HEK293 (cell line): ENCODE data around the gene SLC39A11.

Experiments
- CTCF ChIA-PET: fragments of 350-600 bp; formaldehyde crosslinking; extraction: SDS; loops from one replicate; lab custom pipeline; 2021; ENCODE audit warnings: antibody characterized with exemption; lab: Yijun Ruan, JAX
- POLR2A ChIA-PET: fragments of 300-600 bp; formaldehyde crosslinking; extraction: SDS; loops from one replicate; lab custom pipeline; 2020; ENCODE audit warnings: antibody characterized with exemption, inconsistent platforms; lab: Yijun Ruan, JAX
- H3K27ac ChIP-seq: fragments of 200-500 bp; sonication (Bioruptor generic); 2 replicates; pipeline ENCODE4 v1.5.1; 2014; ENCODE audit warnings: low read depth, low read length, control low read depth, inconsistent platforms; ENCODE audit errors: extremely low read depth
- H3K36me3 ChIP-seq, 2 experiments: fragments of 200-500 bp in 1 of 2; sonication (Bioruptor generic) in 1 of 2; 1 replicate in 1 of 2; 2 replicates in 1 of 2; pipeline ENCODE4 v1.5.1; 2014 to 2017; ENCODE audit warnings: inconsistent platforms in 2 of 2, low read length in 2 of 2; ENCODE audit not compliant: control insufficient read depth in 2 of 2, insufficient read depth in 1 of 2
- H3K4me1 ChIP-seq: fragments of 200-500 bp; sonication (Bioruptor generic); 2 replicates; pipeline ENCODE4 v1.5.1; 2014; ENCODE audit warnings: mild to moderate bottlenecking, low read length, inconsistent platforms; ENCODE audit not compliant: control insufficient read depth, insufficient read depth
- H3K4me3 ChIP-seq: 2 replicates; pipeline ENCODE4 v1.5.1; 2011; ENCODE audit warnings: low read depth, mild to moderate bottlenecking, control low read depth, low read length, moderate library complexity
- H3K9me3 ChIP-seq: fragments of 200-500 bp; sonication (Bioruptor generic); 2 replicates; pipeline ENCODE4 v1.5.1; 2014; ENCODE audit warnings: low read depth, low read length, inconsistent platforms; ENCODE audit not compliant: control insufficient read depth, insufficient read depth
- MZF1 ChIP-seq: fragments of 450-650 bp; formaldehyde crosslinking; IDR thresholded peaks from 2 replicates; pipeline ENCODE4 v1.5.1; 2017; ENCODE audit warnings: missing biosample characterization, missing genetic modification characterization, borderline replicate concordance
- OVOL3 ChIP-seq: fragments of 450-650 bp; formaldehyde crosslinking; IDR thresholded peaks from 2 replicates; pipeline ENCODE4 v1.5.1; 2016; ENCODE audit warnings: missing biosample characterization, missing genetic modification characterization
- REST ChIP-seq: fragments of 450-650 bp; formaldehyde crosslinking; IDR thresholded peaks from 2 replicates; pipeline ENCODE4 v1.5.1; 2016; ENCODE audit warnings: missing biosample characterization, missing genetic modification characterization
- SALL2 ChIP-seq: fragments of 450-650 bp; formaldehyde crosslinking; IDR thresholded peaks from 2 replicates; pipeline ENCODE4 v1.5.0; 2017; ENCODE audit warnings: missing biosample characterization, mild to moderate bottlenecking, missing genetic modification characterization, borderline replicate concordance
- ZBTB21 ChIP-seq: fragments of 450-650 bp; formaldehyde crosslinking; IDR thresholded peaks from 2 replicates; pipeline ENCODE4 v1.5.1; 2017; ENCODE audit warnings: missing biosample characterization, missing genetic modification characterization
- ZBTB6 ChIP-seq: fragments of 450-650 bp; formaldehyde crosslinking; IDR thresholded peaks from 2 replicates; pipeline ENCODE4 v1.5.1; 2017; ENCODE audit warnings: missing biosample characterization, missing genetic modification characterization
- ZFHX2 ChIP-seq: fragments of 450-650 bp; formaldehyde crosslinking; conservative IDR thresholded peaks from 2 replicates; pipeline ENCODE4 v1.5.1; 2016; ENCODE audit warnings: missing biosample characterization, missing genetic modification characterization
- ZNF148 ChIP-seq: fragments of 450-650 bp; formaldehyde crosslinking; IDR thresholded peaks from 2 replicates; pipeline ENCODE4 v1.5.0; 2017; ENCODE audit warnings: missing biosample characterization, missing genetic modification characterization, borderline replicate concordance
- ZNF223 ChIP-seq: fragments of 450-650 bp; formaldehyde crosslinking; IDR thresholded peaks from 2 replicates; pipeline ENCODE4 v1.5.1; 2016; ENCODE audit warnings: missing biosample characterization, missing genetic modification characterization
- ZNF248 ChIP-seq: fragments of 450-650 bp; formaldehyde crosslinking; IDR thresholded peaks from 2 replicates; pipeline ENCODE4 v1.5.1; 2017; ENCODE audit warnings: missing biosample characterization, missing genetic modification characterization
- ZNF266 ChIP-seq: fragments of 450-650 bp; formaldehyde crosslinking; IDR thresholded peaks from 2 replicates; pipeline ENCODE4 v1.5.1; 2016; ENCODE audit warnings: missing biosample characterization, missing genetic modification characterization, low read depth
- ZNF324 ChIP-seq: fragments of 450-650 bp; formaldehyde crosslinking; IDR thresholded peaks from 2 replicates; pipeline ENCODE4 v1.5.1; 2016; ENCODE audit warnings: missing biosample characterization, missing genetic modification characterization
- ZNF416 ChIP-seq: fragments of 450-650 bp; formaldehyde crosslinking; IDR thresholded peaks from 2 replicates; pipeline ENCODE4 v1.5.1; 2016; ENCODE audit warnings: missing biosample characterization, missing genetic modification characterization
- ZNF449 ChIP-seq: fragments of 450-650 bp; formaldehyde crosslinking; IDR thresholded peaks from 2 replicates; pipeline ENCODE4 v1.5.1; 2017; ENCODE audit warnings: missing biosample characterization, mild to moderate bottlenecking, missing genetic modification characterization, moderate library complexity
- ZNF501 ChIP-seq: fragments of 450-650 bp; formaldehyde crosslinking; IDR thresholded peaks from 2 replicates; pipeline ENCODE4 v1.5.1; 2016; ENCODE audit warnings: missing biosample characterization, missing genetic modification characterization
- ZNF518A ChIP-seq: fragments of 450-650 bp; formaldehyde crosslinking; conservative IDR thresholded peaks from 2 replicates; pipeline ENCODE4 v1.5.1; 2016; ENCODE audit warnings: low read depth, missing biosample characterization, missing genetic modification characterization
- ZNF670 ChIP-seq: fragments of 450-650 bp; formaldehyde crosslinking; IDR thresholded peaks from 2 replicates; pipeline ENCODE4 v1.5.1; 2016; ENCODE audit warnings: missing biosample characterization, missing genetic modification characterization, low read depth
- ZNF692 ChIP-seq: fragments of 450-650 bp; formaldehyde crosslinking; IDR thresholded peaks from 2 replicates; pipeline ENCODE4 v1.5.1; 2016; ENCODE audit warnings: missing biosample characterization, missing genetic modification characterization
- ZNF776 ChIP-seq: fragments of 450-650 bp; formaldehyde crosslinking; IDR thresholded peaks from 2 replicates; pipeline ENCODE4 v1.5.0; 2017; ENCODE audit warnings: missing biosample characterization, missing genetic modification characterization, borderline replicate concordance
- ZSCAN23 ChIP-seq: fragments of 450-650 bp; formaldehyde crosslinking; IDR thresholded peaks from 2 replicates; pipeline ENCODE4 v1.5.1; 2016; ENCODE audit warnings: missing biosample characterization, missing genetic modification characterization

The SLC39A11 gene

GRCh38 chr17:72984926-72985325, 107.6 kb downstream of the SLC39A11 start (continued):
- TF ChIP-seq REST (no peak), ZSCAN23 (tag by site-specific recombination) (no peak)

GRCh38 chr17:72984145-72984925, 108.2 kb downstream of the SLC39A11 start:
- Histone ChIP-seq H3K9me3 (no peaks in the 10 kb centered on the region), H3K4me1 (peaks cover 6% of the 10 kb centered on the region; the same call in 1 of the 2 replicates), H3K27ac (no peak overlapping the region), H3K4me3 (no peak overlapping the region), H3K36me3 (no peaks in the 10 kb centered on the region)
- CTCF ChIA-PET: interaction anchor here (0.5 to 3.5 kb wide), 6 partner anchors 11 to 331 kb away, joined by 3 to 42 read pairs (median 18); no protein-coding TSS in a partner anchor
- POLR2A ChIA-PET: no interaction called here
- TF ChIP-seq MZF1 (tag by site-specific recombination) (no peak), ZNF776 (tag by site-specific recombination) (no peak), ZNF501 (tag by site-specific recombination) (no peak), ZBTB21 (tag by site-specific recombination) (no peak), ZNF518A (tag by site-specific recombination) (no peak), ZNF248 (tag by site-specific recombination) (no peak), OVOL3 (no peak), ZNF416 (tag by site-specific recombination) (no peak), ZNF324 (tag by site-specific recombination) (no peak), ZNF692 (tag by site-specific recombination) (no peak), ZNF670 (tag by site-specific recombination) (no peak), ZBTB6 (tag by site-specific recombination) (no peak), ZNF148 (tag by site-specific recombination) (no peak), ZNF449 (tag by site-specific recombination) (no peak), SALL2 (tag by site-specific recombination) (no peak), ZNF266 (no peak), ZFHX2 (tag by site-specific recombination) (no peak), ZNF223 (tag by site-specific recombination) (no peak)
